HG03378 (cell line): ENCODE data around the gene LRRTM2.
"Not testable (repeated sequence)": the region's sequence is repeated elsewhere in the genome, so short reads cannot be mapped to it uniquely, and the experiment has no call there.

Experiments used
- ATAC-seq: cut with Tn5 transposase; IDR thresholded peaks from one replicate; pipeline ENCODE4 v1.9.1; 2021; ENCODE audit warnings: mild to moderate bottlenecking, moderate library complexity; ENCODE audit not compliant: unreplicated experiment

The LRRTM2 gene

DNA sequence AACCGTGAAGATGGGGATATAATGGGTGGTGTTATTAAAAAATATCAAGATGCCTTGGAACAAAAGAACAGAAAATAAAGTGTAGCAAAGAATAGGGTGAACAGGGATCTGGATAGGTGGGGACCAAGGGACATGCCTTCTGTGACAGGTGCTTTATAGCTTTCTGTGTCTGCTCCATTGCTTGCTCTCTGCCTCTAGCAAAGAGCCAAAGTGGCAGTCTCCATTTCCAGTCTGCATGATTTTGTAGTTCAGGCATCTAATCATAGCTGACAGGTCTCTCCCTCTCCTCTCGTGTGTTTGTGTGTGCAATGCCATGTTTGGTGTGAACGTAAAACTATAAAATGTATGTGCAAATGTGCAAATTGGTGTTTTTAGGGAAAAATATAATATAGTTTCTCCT lies 35.0 kb downstream of the LRRTM2 start:
- no peak for ATAC-seq

DNA sequence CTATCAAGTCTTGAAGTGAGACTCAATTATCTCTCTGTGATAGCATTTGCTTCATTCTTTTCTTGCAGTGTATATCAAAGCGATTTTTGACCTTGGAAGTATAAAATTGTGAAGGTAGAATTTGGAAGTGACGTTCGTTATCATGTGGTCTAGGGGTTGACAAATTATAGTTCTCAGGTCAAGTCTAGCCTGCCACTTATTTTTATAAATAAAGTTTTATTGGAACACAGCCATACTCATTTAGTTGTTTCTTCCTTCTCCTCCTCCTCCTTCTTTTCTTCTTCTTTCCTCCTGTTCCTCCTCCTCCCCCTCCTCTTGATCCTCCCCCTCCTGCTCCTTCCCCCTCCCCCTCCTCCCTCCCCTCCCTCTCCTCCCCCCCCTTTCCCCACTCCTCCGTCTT lies 38.0 kb downstream of the LRRTM2 start:
- no peak for ATAC-seq

DNA sequence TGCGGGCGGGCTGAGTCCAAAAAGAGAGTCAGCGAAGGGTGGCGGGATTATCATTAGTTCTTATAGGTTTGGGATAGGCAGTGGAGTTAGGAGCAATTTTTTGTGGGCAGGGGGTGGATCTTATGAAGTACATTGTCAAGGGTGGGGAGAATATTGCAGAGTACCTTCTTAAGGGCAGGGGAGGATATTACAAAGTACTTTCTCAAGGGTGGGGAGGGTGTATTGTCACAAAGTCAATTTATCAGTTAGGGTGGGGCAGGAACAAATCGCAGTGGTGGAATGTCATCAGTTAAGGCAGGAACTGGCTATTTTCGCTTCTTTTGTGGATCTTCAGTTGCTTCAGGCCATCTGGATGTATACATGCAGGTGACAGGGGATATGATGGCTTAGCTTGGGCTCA lies 40.3 kb downstream of the LRRTM2 start:
- ATAC-seq = not testable (repeated sequence)

DNA sequence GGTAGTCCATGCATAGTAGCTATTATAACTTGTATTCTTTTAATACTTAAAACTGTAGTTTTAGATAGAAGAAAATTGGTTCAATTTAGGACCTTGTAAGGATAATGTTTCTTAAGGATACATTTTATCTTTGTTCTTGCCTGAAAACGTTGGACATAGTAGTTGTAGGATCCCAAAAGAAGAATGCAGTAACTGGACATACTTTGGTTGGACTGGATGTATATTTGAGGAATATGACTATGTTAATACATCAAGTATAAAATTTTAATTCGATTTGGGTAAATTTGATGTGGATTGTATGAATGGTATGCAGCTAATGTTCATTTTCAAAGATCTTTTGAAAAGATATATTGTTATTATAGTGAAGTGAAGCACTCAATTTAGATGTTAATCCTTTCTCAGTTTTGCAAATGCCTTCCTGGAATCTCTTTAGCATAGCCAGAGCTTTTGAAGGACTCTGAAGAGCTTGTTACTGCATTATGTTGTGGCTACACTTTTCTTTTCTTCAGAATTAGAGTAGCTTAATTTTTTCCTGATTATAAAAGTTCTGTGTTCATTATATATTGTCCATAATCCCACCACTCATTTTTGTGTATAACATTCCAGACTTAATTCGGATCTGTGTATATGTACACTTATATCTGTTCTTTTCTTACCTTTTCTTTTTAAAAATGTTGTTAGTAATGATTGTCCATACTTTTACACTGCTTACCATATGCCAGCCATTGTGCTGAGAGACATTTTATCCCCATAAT lies 41.2 kb downstream of the LRRTM2 start:
- ATAC-seq = no peak

DNA sequence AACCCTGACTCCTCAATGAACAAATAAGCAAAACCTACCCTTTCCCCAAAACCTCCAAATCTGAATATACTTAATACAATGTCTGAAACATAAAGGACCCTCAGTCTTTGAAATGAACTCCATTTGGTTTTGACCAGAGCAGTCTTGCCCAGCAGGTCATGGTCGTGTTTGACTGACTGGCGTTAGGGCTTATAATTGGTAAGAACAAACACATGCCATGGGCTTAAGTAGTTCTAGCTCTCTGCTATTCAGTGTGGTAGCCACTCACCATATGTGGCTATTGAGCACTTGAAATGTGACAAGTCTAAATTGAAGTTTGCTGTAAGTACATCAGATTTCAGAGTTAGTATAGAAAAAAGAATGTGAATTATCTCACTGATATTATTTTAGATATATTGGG lies 42.1 kb downstream of the LRRTM2 start:
- no peak for ATAC-seq

DNA sequence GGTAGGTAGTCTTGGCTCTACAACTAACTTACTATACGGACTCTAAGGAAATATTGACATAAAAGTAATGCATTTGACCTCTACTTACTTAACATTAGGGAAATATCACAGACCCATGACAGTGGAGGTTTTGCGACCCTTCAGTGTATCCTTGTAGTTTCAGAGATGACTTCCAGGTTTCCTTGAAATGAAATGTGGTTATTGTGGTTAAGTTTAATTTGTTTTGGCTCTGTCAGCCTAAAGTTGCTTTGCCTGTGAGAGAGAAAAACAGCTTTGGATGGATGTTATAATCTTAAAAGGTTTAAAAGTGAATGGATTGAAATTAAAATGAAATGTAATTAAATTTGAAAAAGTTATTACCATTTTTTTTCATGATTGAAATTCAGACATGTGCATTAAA lies 42.9 kb downstream of the LRRTM2 start:
- ATAC-seq = no peak

DNA sequence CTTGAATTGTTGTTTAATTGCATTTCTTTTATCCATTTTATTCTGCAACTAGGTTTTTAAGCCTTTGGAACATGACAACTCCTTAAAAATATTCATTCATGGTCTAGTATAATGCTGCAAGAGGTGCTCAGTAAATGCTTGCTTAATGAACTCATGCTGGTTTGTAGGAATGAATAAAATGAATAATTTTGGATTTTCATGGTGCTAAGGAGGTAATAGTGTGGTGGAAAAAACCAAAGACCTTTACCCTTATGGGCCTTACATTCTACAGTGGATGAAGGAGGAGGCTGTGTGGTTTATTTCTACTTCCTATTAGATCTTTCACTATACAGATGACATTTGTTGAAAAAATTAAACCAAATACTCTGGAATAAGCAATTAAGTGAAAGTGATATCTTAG lies 43.4 kb downstream of the LRRTM2 start:
- no peak for ATAC-seq

DNA sequence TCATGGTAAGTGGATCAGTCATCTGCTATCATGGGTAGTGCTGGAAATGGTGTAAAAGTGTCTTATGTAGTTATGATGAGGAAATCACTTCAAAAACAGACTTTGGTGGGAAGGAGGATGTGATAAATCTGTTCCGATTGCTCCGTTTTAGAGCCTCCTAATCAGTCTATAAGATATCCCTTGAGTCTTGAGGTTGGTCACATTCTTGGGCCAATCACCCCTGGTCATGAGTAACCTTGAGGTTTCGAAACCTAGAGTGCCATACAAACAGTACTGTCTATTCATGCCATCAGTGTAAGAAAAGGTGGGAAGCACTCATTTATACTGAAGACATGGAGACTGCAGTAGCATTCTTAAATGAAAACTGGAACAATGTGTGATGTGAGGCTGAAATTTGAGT lies 45.8 kb downstream of the LRRTM2 start:
- ATAC-seq = no peak

DNA sequence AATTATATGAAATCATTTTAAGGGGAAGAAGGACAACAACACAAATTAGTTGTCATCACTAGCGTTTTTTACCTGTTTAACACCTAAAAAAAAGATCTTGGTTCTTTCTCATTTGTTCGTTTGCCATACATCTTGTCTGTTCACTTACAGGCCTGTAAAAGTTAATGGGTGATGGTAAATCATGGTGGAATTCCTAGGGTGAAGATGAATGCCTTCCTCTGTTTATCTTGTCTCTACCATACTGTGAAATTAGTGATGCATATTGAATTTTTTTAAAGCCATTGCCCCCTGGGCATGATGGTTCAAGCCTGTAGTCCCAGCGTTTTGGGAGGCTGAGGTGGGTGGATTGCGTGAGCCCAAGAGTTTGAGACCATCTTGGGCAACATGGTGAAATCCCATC lies 46.6 kb downstream of the LRRTM2 start:
- no peak for ATAC-seq

DNA sequence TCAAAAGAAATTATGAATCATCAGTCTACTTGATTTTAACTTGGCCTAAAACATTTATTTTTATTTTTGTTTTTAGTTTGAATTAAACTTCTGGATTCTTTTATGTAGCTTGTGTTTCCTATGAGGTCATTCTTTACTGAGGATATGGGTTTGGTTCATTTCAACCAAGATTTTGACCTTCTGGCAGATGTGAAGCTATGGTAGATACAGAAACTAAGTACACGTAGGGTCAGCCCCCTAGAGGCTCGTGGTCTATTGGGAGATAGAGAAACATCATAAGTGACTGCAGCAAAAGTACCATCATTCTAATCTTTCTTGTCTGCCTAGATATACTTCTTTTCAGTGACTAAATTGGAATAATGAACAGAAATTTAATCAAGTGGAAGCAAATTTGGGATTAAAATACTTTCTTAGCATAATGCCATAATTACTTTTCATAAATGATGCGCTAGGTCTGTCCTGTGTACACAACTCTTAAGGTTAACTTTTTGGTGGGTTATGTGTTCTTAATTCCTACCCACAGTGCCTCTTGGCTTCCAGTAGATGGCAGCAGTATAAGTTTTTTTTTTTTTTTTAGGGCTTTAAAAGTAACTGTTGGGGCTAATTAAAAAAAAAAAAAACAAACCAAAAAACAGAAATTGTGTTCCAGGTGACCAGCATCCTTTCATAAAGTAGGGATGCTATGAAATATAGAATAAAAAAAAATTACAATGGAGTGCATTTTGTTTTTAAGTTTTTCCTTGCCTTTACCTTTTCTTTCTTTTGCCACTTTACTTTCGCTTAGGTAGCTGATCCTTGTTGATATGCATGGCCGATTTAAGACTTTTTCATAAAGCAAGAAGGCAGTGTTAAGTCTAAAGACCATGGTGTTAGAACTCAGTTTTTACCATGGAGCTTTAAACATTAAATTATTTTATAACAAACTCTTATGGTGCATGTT lies 49.9 kb downstream of the LRRTM2 start:
- ATAC-seq = no peak

DNA sequence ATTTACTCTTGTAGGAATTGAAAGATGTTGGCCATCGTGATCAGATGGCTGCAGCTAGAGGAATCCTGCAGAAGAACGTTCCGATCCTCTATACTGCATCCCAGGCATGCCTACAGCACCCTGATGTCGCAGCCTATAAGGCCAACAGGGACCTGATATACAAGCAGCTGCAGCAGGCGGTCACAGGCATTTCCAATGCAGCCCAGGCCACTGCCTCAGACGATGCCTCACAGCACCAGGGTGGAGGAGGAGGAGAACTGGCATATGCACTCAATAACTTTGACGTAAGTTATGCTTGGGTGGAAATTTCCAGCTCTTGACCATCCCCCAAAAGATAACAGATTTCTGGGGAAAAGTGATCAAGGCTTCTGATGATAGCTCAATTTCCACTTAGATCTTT lies 50.6 kb downstream of the LRRTM2 start:
- no peak for ATAC-seq

DNA sequence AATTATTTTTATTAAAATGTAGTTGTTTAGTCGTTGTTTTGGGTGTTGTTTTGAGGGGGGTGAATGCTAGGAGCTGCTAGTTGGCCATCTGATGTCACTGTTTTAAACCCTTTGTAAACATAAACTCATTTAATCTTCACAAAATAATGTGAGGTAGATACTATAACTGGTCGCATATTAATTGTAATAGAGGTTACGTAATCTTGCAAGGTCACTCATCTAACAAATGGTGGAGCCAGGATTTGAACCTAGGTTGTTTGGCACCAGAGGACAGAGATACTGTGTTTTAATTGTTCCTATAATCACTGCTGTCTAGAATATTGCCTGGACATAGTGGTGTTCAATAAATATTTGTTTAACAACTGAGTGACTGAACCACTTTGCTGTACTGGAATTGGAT lies 54.4 kb downstream of the LRRTM2 start:
- ATAC-seq = no peak

DNA sequence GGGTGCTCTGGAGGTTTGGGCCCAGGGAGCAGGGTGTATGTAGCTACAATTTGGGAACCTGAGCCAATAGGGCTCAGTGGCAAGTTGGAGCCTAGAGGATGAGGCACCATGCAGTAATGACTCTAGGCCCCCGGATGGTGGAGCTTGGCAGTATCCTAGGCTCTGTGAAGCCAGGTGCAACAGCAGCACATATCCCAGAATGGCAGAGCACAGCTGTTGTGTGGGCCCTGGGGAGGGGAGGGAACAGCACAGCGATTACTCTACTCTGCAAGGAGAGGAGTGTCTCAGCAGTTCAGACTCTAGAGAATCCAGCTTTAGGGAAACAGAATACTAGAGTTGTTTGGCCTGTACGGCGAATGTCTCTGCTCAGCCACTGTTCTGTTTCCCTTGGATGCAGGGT lies 56.1 kb downstream of the LRRTM2 start:
- no peak for ATAC-seq
